PC-9 (cell line): ENCODE results near the gene RIMS4. TPM values are rescaled to one million over a fixed set of nuclear protein-coding genes. Genes with fewer than 3 reads are reported as not detected.

Experiments used
- BruUV-seq: library from RNA; stranded (reverse); fragments of 400-500 nt; replicated peaks from 2 replicates; lab custom pipeline; 2021; lab: Mats Ljungman, UMichigan
- CTCF ChIA-PET: fragments of 300-600 bp; sonication (Branson Sonifier 250); formaldehyde crosslinking; loops from one replicate; lab custom pipeline; 2022; ENCODE audit warnings: antibody characterized with exemption; lab: Charles Lee
- POLR2A ChIA-PET: fragments of 300-600 bp; sonication (Branson Sonifier 250); formaldehyde crosslinking; loops from one replicate; lab custom pipeline; 2022; ENCODE audit warnings: antibody characterized with exemption; ENCODE audit not compliant: unreplicated experiment; lab: Charles Lee
- DNase-seq, 2 experiments: peaks; one replicate each; pipeline versions ENCODE4 v3.0.0 to v3.0.0-alpha.2; 2015 to 2022; ENCODE audit warnings: mixed read lengths in 1 of 2
- H2AFZ ChIP-seq: fragments of 200-600 bp; sonication (generic); 2 replicates; pipeline ENCODE4 v1.8.1; 2017; ENCODE audit warnings: antibody characterized with exemption
- H3F3A ChIP-seq: fragments of 200-600 bp; sonication (generic); 2 replicates; pipeline ENCODE4 v1.8.1; 2017; ENCODE audit warnings: antibody characterized with exemption, mild to moderate bottlenecking, low read depth; ENCODE audit not compliant: insufficient read depth
- H3K27ac ChIP-seq: fragments of 200-600 bp; sonication (generic); 2 replicates; pipeline ENCODE4 v1.6.1; 2016; ENCODE audit warnings: mixed run types
- H3K27me3 ChIP-seq: fragments of 200-600 bp; sonication (generic); 2 replicates; pipeline ENCODE4 v1.6.1; 2016; ENCODE audit warnings: low read depth, mixed run types; ENCODE audit not compliant: insufficient read depth
- H3K36me3 ChIP-seq: fragments of 200-600 bp; sonication (generic); 2 replicates; pipeline ENCODE4 v1.6.1; 2016; ENCODE audit warnings: low read depth, mixed run types
- H3K4me1 ChIP-seq: fragments of 200-600 bp; sonication (generic); replicated peaks from 2 replicates; pipeline ENCODE4 v1.6.1; 2016; ENCODE audit warnings: mixed run types; ENCODE audit not compliant: insufficient read depth
- H3K4me2 ChIP-seq: fragments of 200-600 bp; sonication (generic); 2 replicates; pipeline ENCODE4 v1.6.1; 2017; ENCODE audit warnings: mixed run types
- H3K4me3 ChIP-seq: fragments of 200-600 bp; sonication (generic); 2 replicates; pipeline ENCODE4 v1.6.1; 2016; ENCODE audit warnings: mixed run types
- H3K79me2 ChIP-seq: fragments of 200-600 bp; sonication (generic); 2 replicates; pipeline ENCODE4 v1.6.1; 2017; ENCODE audit warnings: low read depth, mixed run types
- H3K9me2 ChIP-seq: fragments of 200-600 bp; sonication (generic); 2 replicates; pipeline ENCODE4 v1.8.1; 2017; ENCODE audit warnings: mild to moderate bottlenecking; ENCODE audit not compliant: insufficient read depth
- H3K9me3 ChIP-seq: fragments of 200-600 bp; sonication (generic); 2 replicates; pipeline ENCODE4 v1.8.1; 2016; ENCODE audit warnings: low read depth; ENCODE audit not compliant: insufficient read depth
- H4K20me1 ChIP-seq: fragments of 200-600 bp; sonication (generic); 2 replicates; pipeline ENCODE4 v1.8.1; 2017; ENCODE audit not compliant: insufficient read depth
- EZH2 ChIP-seq: fragments of 200-600 bp; sonication (generic); IDR thresholded peaks from 2 replicates; pipeline ENCODE4 v1.8.0; 2017; ENCODE audit warnings: antibody characterized with exemption, low read depth
- intact Hi-C: fragments of 100-400 bp; cut with micrococcal nuclease; formaldehyde crosslinking; loops from one replicate; pipeline ENCODE4 v1.10.0; 2022; ENCODE audit not compliant: unreplicated experiment
- total RNA-seq: library from RNA; stranded (reverse); gene quantifications from 2 replicates; pipeline ENCODE4 v1.2.3, GENCODE V29; 2021
- TF ChIP-seq, protein P1 (sequence below): fragments of 200-600 bp; sonication (generic); conservative IDR thresholded peaks from 2 replicates; pipeline ENCODE4 v1.6.1; 2017; ENCODE audit warnings: mixed run types, antibody characterized with exemption, mild to moderate bottlenecking, moderate library complexity

The RIMS4 gene
- total RNA-seq, 1 experiment from 2014 or later = 0.13 TPM

DNA sequence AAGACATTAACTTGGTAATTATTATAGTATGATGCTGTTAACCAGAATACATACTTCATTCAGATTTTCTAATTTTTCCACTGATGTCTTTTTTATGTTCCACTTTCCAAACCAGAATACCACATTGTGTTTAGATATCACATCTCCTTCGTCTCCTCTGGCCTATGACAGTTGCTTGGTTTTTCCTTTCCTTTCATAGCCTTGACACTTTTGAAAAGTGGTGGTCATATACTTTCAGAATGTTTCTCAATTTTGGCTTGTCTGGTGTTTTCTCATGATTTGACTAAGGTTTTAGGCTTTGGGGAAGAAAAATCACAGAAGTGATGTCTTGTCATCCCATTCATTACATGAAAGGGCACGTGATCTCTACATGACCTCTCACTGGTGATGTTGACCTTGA, 24.3 kb upstream of the RIMS4 start:
- no peak overlapping the region for H3K27ac ChIP-seq
- no peaks in the 10 kb centered on the region for H3K36me3 ChIP-seq
- H3K9me3 ChIP-seq = no peaks in the 10 kb centered on the region
- POLR2A ChIA-PET = no interaction called here
- CTCF ChIA-PET = no interaction called here
- no peak overlapping the region for H2AFZ ChIP-seq
- BruUV-seq = no TSS peak
- no peaks in the 10 kb centered on the region for H3K79me2 ChIP-seq
- H3K4me1 ChIP-seq = no peaks in the 10 kb centered on the region
- H3F3A ChIP-seq = no peaks in the 10 kb centered on the region
- H3K27me3 ChIP-seq = peaks cover 96% of the 10 kb centered on the region
- TF ChIP-seq, protein P1, sequence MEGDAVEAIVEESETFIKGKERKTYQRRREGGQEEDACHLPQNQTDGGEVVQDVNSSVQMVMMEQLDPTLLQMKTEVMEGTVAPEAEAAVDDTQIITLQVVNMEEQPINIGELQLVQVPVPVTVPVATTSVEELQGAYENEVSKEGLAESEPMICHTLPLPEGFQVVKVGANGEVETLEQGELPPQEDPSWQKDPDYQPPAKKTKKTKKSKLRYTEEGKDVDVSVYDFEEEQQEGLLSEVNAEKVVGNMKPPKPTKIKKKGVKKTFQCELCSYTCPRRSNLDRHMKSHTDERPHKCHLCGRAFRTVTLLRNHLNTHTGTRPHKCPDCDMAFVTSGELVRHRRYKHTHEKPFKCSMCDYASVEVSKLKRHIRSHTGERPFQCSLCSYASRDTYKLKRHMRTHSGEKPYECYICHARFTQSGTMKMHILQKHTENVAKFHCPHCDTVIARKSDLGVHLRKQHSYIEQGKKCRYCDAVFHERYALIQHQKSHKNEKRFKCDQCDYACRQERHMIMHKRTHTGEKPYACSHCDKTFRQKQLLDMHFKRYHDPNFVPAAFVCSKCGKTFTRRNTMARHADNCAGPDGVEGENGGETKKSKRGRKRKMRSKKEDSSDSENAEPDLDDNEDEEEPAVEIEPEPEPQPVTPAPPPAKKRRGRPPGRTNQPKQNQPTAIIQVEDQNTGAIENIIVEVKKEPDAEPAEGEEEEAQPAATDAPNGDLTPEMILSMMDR = no peak
- no peak for TF ChIP-seq EZH2
- no peaks in the 10 kb centered on the region; the same call in 1 of the 2 replicates for H4K20me1 ChIP-seq
- H3K4me2 ChIP-seq = no peak overlapping the region
- H3K4me3 ChIP-seq = no peak overlapping the region
- no peak for DNase-seq
- H3K9me2 ChIP-seq = no peaks in the 10 kb centered on the region
- intact Hi-C loops = no loop called here

DNA sequence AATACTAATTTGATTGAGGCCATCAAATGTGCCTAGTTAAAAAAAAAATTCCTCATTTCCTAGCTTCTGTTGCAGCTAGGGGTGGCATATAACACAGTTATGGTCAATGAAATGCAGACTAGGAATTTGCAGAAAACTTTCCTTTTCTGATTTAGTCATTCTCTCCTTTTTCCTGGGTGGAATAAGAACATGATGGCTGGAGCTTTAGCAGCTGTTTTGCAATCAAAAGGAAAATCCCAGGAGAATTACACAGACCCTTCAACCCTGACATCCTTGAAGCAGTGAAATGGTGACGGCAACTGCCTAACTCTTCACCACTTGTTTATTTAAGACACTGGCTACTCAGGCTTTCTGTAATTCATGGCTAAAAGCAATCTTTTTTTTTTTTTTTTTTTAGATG, 23.1 kb upstream of the RIMS4 start:
- ChIA-PET CTCF (no interaction called here), POLR2A (no interaction called here)
- no peaks in the 10 kb centered on the region for H3K9me3 ChIP-seq
- no peak for DNase-seq
- no peaks in the 10 kb centered on the region for H3K36me3 ChIP-seq
- H3K4me3 ChIP-seq = no peak overlapping the region
- H3K27me3 ChIP-seq = peaks cover 96% of the 10 kb centered on the region
- no peak overlapping the region for H3K27ac ChIP-seq
- intact Hi-C loops = no loop called here
- no peaks in the 10 kb centered on the region; the same call in 1 of the 2 replicates for H4K20me1 ChIP-seq
- H3K9me2 ChIP-seq = no peaks in the 10 kb centered on the region
- no peaks in the 10 kb centered on the region for H3K4me1 ChIP-seq
- H3K4me2 ChIP-seq = no peak overlapping the region
- TF ChIP-seq, protein P1 = no peak
- no peak for TF ChIP-seq EZH2
- H2AFZ ChIP-seq = no peak overlapping the region
- BruUV-seq = no TSS peak
- H3F3A ChIP-seq = no peaks in the 10 kb centered on the region
- H3K79me2 ChIP-seq = no peaks in the 10 kb centered on the region

DNA sequence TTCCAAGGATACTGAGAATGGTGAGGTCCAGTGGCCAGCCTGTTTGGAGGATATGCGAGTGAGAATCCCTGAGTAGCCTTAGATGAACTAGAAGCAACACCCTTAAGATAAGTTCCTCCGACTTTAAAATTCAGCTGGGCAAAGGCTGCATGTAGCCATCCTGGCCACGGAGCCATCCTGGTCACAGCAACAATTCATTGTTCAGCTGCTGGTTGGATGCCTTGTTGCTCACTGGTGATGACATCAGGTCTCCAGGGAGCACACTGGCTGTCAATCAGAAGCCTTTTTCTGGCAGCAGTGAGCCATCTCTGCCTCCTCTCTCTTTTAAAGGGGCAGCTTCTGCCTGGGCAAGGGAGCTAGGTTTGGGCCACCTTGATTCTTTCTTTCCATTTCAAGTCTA, 22.4 kb upstream of the RIMS4 start:
- POLR2A ChIA-PET = no interaction called here
- TF ChIP-seq, protein P1 = no peak
- no peak for TF ChIP-seq EZH2
- DNase-seq = no peak
- H3K9me2 ChIP-seq = no peaks in the 10 kb centered on the region
- CTCF ChIA-PET = no interaction called here
- no peak overlapping the region for H2AFZ ChIP-seq
- no peaks in the 10 kb centered on the region for H3F3A ChIP-seq
- intact Hi-C loops = no loop called here
- H3K27me3 ChIP-seq = peaks cover 89% of the 10 kb centered on the region
- no peaks in the 10 kb centered on the region for H3K79me2 ChIP-seq
- no peak overlapping the region for H3K27ac ChIP-seq
- BruUV-seq = no TSS peak
- no peaks in the 10 kb centered on the region for H3K9me3 ChIP-seq
- no peak overlapping the region for H3K4me3 ChIP-seq
- no peaks in the 10 kb centered on the region for H3K36me3 ChIP-seq
- H4K20me1 ChIP-seq = no peaks in the 10 kb centered on the region; the same call in 1 of the 2 replicates
- no peak overlapping the region for H3K4me2 ChIP-seq
- H3K4me1 ChIP-seq = no peaks in the 10 kb centered on the region
